ENCODE data around the gene LSM4. TPM values are rescaled to one million over a fixed set of nuclear protein-coding genes. Genes with fewer than 3 reads are reported as not detected.

LSM4 gene
- total and polyA plus RNA-seq, 9 donors = 38.3 to 121 (median 71.4) TPM

DNA sequence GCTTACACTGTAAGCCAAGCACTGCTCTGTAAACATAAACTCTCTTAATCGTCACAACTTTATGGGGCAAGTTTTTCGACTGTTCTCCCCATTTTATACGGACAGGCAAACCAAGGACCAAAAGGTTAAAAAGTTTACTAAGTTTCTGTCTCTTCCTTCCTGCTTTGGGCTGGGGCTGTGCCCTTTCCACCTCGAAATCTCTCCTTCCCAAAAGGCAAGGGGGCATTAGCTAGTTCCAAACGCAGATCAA, 43.7 kb downstream of the LSM4 start:
- H3K4me3 ChIP-seq = peak overlapping the region; percentile 93
- H3K27me3 ChIP-seq = no peaks in the 10 kb centered on the region
- H3K4me1 ChIP-seq (ENCODE audit: insufficient read depth) = peaks cover 17% of the 10 kb centered on the region
- no peaks in the 10 kb centered on the region for H3K9me3 ChIP-seq
- TF ChIP-seq POLR2A (IDR thresholded peaks at IDR 0.05) = no peak
- TF ChIP-seq EP300 (IDR thresholded peaks at IDR 0.05) = no peak
- TF ChIP-seq, protein P1, sequence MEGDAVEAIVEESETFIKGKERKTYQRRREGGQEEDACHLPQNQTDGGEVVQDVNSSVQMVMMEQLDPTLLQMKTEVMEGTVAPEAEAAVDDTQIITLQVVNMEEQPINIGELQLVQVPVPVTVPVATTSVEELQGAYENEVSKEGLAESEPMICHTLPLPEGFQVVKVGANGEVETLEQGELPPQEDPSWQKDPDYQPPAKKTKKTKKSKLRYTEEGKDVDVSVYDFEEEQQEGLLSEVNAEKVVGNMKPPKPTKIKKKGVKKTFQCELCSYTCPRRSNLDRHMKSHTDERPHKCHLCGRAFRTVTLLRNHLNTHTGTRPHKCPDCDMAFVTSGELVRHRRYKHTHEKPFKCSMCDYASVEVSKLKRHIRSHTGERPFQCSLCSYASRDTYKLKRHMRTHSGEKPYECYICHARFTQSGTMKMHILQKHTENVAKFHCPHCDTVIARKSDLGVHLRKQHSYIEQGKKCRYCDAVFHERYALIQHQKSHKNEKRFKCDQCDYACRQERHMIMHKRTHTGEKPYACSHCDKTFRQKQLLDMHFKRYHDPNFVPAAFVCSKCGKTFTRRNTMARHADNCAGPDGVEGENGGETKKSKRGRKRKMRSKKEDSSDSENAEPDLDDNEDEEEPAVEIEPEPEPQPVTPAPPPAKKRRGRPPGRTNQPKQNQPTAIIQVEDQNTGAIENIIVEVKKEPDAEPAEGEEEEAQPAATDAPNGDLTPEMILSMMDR (IDR thresholded peaks at IDR 0.05) = no peak
- no peaks in the 10 kb centered on the region for H3K36me3 ChIP-seq
- WGBS, 3 donors = 0 to 1% (median 0%) methylated on average over 5 of the region's 5 CpGs
- intact Hi-C loops (cut with DNase I) = loop anchor here (2.0 to 10.0 kb wide), 4 partner anchors 44 to 138 kb away; partner anchors contain the start of genes SSBP4 (in 3 of the 4) and LSM4 (in 1 of the 4)
- DNase-seq = no peak
- peak overlapping the region; percentile 99 for H3K27ac ChIP-seq

DNA sequence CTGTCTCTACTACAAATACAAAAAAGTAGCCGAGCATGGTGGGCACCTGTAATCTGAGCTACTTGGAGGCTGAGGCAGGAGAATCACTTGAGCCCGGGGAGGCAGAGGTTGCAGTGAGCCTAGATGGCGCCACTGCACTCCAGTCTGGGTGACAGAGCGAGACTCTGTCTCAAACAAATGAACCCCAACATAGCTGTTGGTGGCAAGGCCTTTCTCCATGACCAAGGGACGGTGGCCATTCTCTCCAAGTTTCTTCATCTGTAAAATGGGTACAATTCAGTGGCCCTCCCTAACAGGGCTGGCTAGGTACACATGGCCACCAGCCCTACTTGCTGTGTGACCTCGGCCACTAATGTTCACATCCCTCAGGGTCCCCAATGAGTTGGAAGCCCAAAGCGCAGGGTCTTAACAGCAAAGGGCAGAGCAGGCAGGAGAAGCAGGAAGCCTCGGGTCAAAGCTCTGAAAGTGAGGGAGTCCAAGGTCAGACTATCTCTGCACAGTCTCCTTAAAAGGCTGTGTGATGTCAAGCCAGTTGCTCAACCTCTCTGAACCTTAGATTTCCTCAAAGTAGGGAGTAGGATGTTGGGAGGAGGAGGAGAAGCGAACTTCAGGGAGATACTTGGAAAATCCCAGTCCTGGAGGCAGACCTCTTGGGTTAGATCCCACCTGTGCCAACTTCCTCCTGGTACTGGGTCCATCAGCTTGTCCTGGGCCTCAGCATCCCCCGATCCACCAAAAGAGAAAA, 44.2 kb downstream of the LSM4 start:
- H3K4me1 ChIP-seq (ENCODE audit: insufficient read depth) = peaks cover 17% of the 10 kb centered on the region

DNA sequence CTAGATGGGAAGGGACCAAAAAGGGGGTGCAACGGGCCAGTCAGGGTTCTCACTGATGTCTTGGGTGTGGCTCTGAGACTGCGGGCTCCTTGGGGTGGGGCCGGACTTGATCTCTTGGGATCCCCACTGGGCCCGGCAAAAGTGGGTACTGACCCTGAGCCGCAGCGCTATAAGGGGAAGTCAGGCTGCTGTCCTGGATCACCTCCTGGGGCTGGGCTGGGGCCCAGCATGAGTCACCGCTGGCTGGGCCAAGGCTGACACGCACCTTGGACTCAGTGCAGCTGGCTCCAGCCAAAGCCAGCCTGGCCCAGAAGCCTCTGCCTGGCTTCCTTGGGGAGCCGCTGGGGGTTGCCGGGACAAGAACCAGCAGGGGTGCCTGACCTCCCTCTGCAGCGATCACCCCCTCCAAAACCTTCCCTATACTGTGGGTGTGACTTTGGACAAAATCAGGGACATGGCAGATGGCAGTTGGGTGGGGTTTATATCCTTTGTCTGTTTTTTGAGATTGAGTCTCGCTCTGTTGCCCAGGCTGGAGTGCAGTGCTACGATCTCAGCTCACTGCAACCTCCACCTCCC, 48.0 kb downstream of the LSM4 start:
- Histone ChIP-seq H3K27me3 (no peaks in the 10 kb centered on the region), H3K27ac (peak overlapping the region; percentile 13 to 66), H3K9me3 (no peaks in the 10 kb centered on the region), H3K4me3 (peak overlapping the region; percentile 14), H3K4me1 (ENCODE audit: insufficient read depth) (peaks cover 13% of the 10 kb centered on the region), H3K36me3 (no peaks in the 10 kb centered on the region)
- WGBS, 3 donors = 10 to 13% (median 12%) methylated on average over 11 to 13 of the region's 13 CpGs
- intact Hi-C loops (cut with DNase I) = loop anchor here in 3 of 4 donors (5.0 to 10.0 kb wide), 3 partner anchors 52 to 142 kb away; partner anchors contain the start of gene SSBP4 (in 3 of the 3)
- TF ChIP-seq EP300 (IDR thresholded peaks at IDR 0.05) = peak; percentile 17
- no peak for TF ChIP-seq POLR2A (IDR thresholded peaks at IDR 0.05)
- TF ChIP-seq, protein P1 (IDR thresholded peaks at IDR 0.05) = peak in 1 of 3 donors; percentile 11
- peak; percentile 90 to 95 (median 93) for DNase-seq

More for the DNA sequence above, 44.2 kb downstream of the LSM4 start:
- peak overlapping the region; percentile 93 for H3K4me3 ChIP-seq
- no peaks in the 10 kb centered on the region for H3K9me3 ChIP-seq
- intact Hi-C loops (cut with DNase I) = loop anchor here (2.0 to 10.0 kb wide), 4 partner anchors 44 to 139 kb away; partner anchors contain the start of genes SSBP4 (in 3 of the 4) and LSM4 (in 1 of the 4)
- H3K36me3 ChIP-seq = no peaks in the 10 kb centered on the region
- H3K27ac ChIP-seq = peak overlapping the region; percentile 99
- DNase-seq = peak in 2 of 5 donors; percentile 62 to 68
- 41 to 47% (median 45%) methylated on average over 10 of the region's 10 CpGs for WGBS, 3 donors
- TF ChIP-seq, protein P1 (IDR thresholded peaks at IDR 0.05) = peak in 2 of 3 donors; percentile 13 to 15
- no peak for TF ChIP-seq EP300 (IDR thresholded peaks at IDR 0.05)
- TF ChIP-seq POLR2A (IDR thresholded peaks at IDR 0.05) = peak; percentile 19
- no peaks in the 10 kb centered on the region for H3K27me3 ChIP-seq

DNA sequence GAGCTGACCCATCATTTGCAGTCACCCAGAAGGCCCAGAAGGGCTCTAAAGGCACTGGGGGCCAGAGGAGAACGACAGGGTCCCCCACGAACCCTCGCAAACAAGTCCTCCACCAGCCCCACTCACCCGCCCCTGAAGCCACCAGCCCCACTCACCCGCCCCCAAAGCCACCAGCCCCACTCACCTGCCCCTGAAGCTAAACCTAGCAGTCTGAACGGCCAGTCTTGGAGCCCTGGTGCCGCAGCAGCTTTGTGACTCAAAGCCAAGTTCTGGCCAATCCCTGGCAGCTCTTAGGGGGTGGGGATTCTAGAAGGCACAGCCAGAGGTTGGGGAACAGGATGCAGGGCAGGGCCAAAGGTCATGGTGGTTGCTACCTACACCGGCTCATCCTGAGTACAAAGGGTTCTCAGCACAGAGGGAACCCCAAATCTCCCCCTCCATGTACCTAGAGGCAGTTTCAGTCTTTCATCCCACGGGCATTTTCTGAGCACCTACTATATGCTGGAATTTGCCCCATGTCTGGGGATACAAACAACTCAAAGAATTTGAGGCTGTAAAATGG, 48.6 kb downstream of the LSM4 start, which contains the start of gene IQCN:
Gene IQCN (minus strand): TSS at position 234 of the 562 bp plus-strand sequence. CDS start 4,974 bp downstream, outside the sequence.
- no peak for TF ChIP-seq EP300 (IDR thresholded peaks at IDR 0.05)
- no peak for TF ChIP-seq POLR2A (IDR thresholded peaks at IDR 0.05)
- TF ChIP-seq, protein P1 (IDR thresholded peaks at IDR 0.05) = no peak
- Histone ChIP-seq H3K4me3 (peak within 1 kb of the TSS; percentile 14), H3K36me3 (no peaks in the 10 kb centered on the region), H3K27me3 (no peaks in the 10 kb centered on the region), H3K27ac (peak within 1 kb of the TSS; percentile 13 to 66), H3K9me3 (no peaks in the 10 kb centered on the region), H3K4me1 (ENCODE audit: insufficient read depth) (peaks cover 13% of the 10 kb centered on the region)
- DNase-seq = peak; percentile 49 to 76 (median 71)
- intact Hi-C loops (cut with DNase I) = loop anchor here in 2 of 4 donors (10.0 kb wide), 1 partner anchor 141 kb away; the partner anchor contains the start of gene SSBP4 (in 2 of the 2)
- WGBS, 3 donors = 70 to 83% (median 78%) methylated on average over 9 of the region's 9 CpGs

Data from ovary (tissue), 9 donors.